Calu3 (cell line): ENCODE results near the gene TMEM91. TPM values are rescaled to one million over a fixed set of nuclear protein-coding genes. Genes with fewer than 3 reads are reported as not detected.

Experiments
- BruUV-seq: library from RNA; stranded (reverse); fragments of 400-500 nt; replicated peaks from 2 replicates; lab custom pipeline; 2021; lab: Mats Ljungman, UMichigan
- CTCF ChIA-PET: fragments of 300-600 bp; sonication (Branson Sonifier 250); formaldehyde crosslinking; loops from one replicate; lab custom pipeline; 2022; ENCODE audit warnings: antibody characterized with exemption; lab: Charles Lee
- DNase-seq: peaks from one replicate; pipeline ENCODE4 v3.0.0; 2022
- H3K27ac Mint-ChIP-seq: one replicate; pipeline ENCODE4 v1.8.0; 2022; ENCODE audit warnings: mixed read lengths; ENCODE audit not compliant: unreplicated experiment
- H3K27me3 Mint-ChIP-seq: one replicate; pipeline ENCODE4 v1.8.0; 2022; ENCODE audit warnings: mixed read lengths; ENCODE audit not compliant: unreplicated experiment
- H3K36me3 Mint-ChIP-seq: one replicate; pipeline ENCODE4 v1.8.0; 2022; ENCODE audit warnings: mild to moderate bottlenecking, moderate library complexity, mixed read lengths; ENCODE audit not compliant: insufficient read depth, unreplicated experiment
- H3K4me1 Mint-ChIP-seq: one replicate; pipeline ENCODE4 v1.8.0; 2022; ENCODE audit warnings: mild to moderate bottlenecking, low read depth, mixed read lengths; ENCODE audit not compliant: unreplicated experiment
- H3K4me3 Mint-ChIP-seq: one replicate; pipeline ENCODE4 v1.8.0; 2022; ENCODE audit warnings: mild to moderate bottlenecking, low read depth, moderate library complexity, mixed read lengths; ENCODE audit not compliant: unreplicated experiment
- H3K9me3 Mint-ChIP-seq: one replicate; pipeline ENCODE4 v1.8.0; 2022; ENCODE audit warnings: low read depth, mixed read lengths; ENCODE audit not compliant: unreplicated experiment
- intact Hi-C: fragments of 100-400 bp; cut with micrococcal nuclease; formaldehyde crosslinking; loops from one replicate; pipeline ENCODE4 v1.10.0; 2022; ENCODE audit not compliant: unreplicated experiment
- total RNA-seq: library from RNA; stranded (reverse); gene quantifications from 2 replicates; pipeline ENCODE4 v1.2.3, GENCODE V29; 2022
- TF ChIP-seq, protein P1 (sequence below): fragments of 200-600 bp; IDR thresholded peaks from one replicate; pipeline ENCODE4 v1.8.0; 2022; ENCODE audit warnings: antibody characterized with exemption; ENCODE audit not compliant: unreplicated experiment

The TMEM91 gene
- total RNA-seq, 1 experiment from 2014 or later = 3.9 TPM

DNA sequence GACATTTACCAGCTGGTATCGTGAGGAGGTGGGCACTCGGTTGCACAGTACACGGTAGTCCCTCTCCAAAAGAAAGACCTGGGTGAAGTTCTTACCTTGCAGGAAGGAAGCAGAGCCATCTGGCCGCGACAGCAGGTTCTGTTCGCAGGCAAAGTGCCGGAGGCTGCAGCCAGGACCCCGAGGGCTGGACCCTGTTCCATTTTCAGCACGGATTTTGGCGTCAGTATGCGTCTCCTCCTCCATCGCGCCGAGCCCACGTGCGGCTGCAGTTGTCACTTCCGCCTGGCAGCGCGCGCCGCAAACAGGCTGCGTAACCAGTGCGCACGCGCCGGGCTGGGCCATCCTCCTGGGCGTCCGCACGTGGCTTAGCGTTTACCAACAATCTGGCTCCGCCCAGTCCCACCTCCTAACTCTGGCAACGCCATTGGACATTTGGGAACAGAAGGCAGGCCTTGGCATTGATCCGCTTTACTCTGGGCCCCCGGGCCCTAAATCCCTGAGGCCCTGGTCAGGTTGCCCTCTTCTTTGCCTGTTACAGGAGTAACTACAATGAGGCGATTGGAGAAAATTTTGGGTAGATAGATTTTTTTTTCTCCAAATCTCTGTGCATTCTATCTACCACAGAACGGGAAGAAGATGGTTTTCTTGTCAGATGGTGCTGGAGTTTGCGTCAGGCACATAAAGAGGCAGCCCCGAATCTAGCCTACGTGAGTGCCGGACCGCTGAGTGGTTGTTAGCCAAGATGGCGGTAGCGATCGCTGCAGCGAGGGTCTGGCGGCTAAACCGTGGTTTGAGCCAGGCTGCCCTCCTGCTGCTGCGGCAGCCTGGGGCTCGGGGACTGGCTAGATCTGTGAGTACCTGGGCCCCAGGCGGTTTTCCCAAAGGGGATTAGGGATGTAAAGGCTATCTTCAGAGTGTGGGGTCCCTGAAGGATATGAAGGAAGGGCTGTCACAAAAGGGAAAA lies 21.0 kb downstream of the TMEM91 start, which contains the start of the genes BCKDHA and EXOSC5:
Gene BCKDHA (plus strand): TSS at position 733 of the 964 bp plus-strand sequence. CDS start 10 bp downstream, at position 743.
Gene EXOSC5 (minus strand): TSS at position 274 of the 964 bp plus-strand sequence. CDS start 31 bp downstream, at position 243.
- peak within 1 kb of the TSS; percentile 99 for H3K4me3 Mint-ChIP-seq
- TSS peak; percentile 87 for BruUV-seq
- CTCF ChIA-PET = no interaction called here
- H3K27ac Mint-ChIP-seq = peak within 1 kb of the TSS; percentile 100
- DNase-seq = peak; percentile 99
- intact Hi-C loops = no loop called here
- H3K27me3 Mint-ChIP-seq = no peaks in the 10 kb centered on the region
- peaks cover 34% of the 10 kb centered on the region for H3K4me1 Mint-ChIP-seq
- TF ChIP-seq, protein P1, sequence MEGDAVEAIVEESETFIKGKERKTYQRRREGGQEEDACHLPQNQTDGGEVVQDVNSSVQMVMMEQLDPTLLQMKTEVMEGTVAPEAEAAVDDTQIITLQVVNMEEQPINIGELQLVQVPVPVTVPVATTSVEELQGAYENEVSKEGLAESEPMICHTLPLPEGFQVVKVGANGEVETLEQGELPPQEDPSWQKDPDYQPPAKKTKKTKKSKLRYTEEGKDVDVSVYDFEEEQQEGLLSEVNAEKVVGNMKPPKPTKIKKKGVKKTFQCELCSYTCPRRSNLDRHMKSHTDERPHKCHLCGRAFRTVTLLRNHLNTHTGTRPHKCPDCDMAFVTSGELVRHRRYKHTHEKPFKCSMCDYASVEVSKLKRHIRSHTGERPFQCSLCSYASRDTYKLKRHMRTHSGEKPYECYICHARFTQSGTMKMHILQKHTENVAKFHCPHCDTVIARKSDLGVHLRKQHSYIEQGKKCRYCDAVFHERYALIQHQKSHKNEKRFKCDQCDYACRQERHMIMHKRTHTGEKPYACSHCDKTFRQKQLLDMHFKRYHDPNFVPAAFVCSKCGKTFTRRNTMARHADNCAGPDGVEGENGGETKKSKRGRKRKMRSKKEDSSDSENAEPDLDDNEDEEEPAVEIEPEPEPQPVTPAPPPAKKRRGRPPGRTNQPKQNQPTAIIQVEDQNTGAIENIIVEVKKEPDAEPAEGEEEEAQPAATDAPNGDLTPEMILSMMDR = no peak
- H3K9me3 Mint-ChIP-seq = no peaks in the 10 kb centered on the region
- peaks cover 23% of the 10 kb centered on the region for H3K36me3 Mint-ChIP-seq

DNA sequence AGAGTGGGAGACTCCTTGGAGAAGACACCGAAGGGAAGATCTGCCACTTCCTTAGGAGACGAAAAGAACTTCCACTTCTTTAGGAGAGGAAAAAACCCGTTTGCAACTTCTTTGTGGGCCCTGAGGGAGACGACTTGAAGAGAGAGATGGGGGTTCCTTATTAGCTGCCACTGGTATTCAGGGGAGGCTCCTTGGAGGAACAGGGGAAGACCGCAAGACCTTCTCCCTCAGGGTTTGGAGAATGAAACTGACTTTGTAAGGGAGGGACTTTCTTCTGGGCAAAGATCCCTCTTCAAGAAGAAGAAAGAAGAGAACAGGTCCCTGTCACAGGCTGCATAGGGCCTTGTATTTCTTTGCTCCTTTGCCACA lies 21.7 kb downstream of the TMEM91 start:
- peaks cover 23% of the 10 kb centered on the region for H3K36me3 Mint-ChIP-seq
- DNase-seq = no peak
- intact Hi-C loops = no loop called here
- no TSS peak for BruUV-seq
- no peaks in the 10 kb centered on the region for H3K27me3 Mint-ChIP-seq
- H3K4me3 Mint-ChIP-seq = peak overlapping the region; percentile 99
- H3K9me3 Mint-ChIP-seq = no peaks in the 10 kb centered on the region
- H3K4me1 Mint-ChIP-seq = peaks cover 34% of the 10 kb centered on the region
- CTCF ChIA-PET = no interaction called here
- TF ChIP-seq, protein P1 = no peak
- H3K27ac Mint-ChIP-seq = peak overlapping the region; percentile 100

DNA sequence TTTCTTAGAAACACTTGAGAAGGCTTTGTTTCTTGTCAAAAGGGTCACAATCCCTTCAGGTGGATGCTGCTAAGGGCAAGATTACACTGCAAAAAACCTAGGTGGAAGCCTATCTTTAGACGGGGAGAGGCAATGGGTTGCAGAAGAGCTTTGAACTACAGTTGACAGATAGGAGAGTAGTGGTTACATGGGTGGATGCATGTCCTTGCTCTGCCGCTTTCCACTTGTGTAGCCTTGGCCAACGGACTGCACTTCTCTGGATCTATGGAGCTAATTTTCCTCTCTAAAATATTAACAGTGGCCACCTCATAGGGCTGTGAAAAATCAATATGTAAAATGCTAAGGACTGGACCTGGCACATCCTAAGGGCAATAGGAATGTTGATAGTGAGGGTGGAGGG lies 22.3 kb downstream of the TMEM91 start:
- Mint-ChIP-seq H3K9me3 (no peaks in the 10 kb centered on the region), H3K4me3 (peak overlapping the region; percentile 99), H3K27ac (no peak overlapping the region), H3K4me1 (peaks cover 34% of the 10 kb centered on the region), H3K27me3 (no peaks in the 10 kb centered on the region), H3K36me3 (peaks cover 23% of the 10 kb centered on the region)
- intact Hi-C loops = no loop called here
- CTCF ChIA-PET = no interaction called here
- no peak for DNase-seq
- TF ChIP-seq, protein P1 = no peak
- BruUV-seq = no TSS peak

DNA sequence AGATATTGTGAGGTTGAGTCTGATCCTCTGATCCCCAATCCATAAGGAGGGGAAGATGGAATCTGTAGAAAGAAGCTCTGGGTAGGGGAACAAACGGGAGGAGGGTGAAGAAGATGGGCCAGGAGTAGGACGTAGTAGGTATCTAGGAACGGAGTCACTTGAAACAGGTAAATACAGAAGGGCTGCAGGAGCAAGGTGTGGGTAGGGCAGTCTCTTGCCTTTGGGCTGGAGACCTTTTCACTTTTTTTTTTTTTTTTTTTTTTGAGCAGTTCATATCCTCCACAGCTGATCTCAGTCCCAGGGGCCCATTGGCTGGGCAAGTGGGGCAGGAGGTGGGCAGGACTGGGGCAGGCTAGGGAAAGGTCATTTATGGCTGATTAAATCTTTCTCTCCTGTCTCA lies 22.8 kb downstream of the TMEM91 start:
- H3K27me3 Mint-ChIP-seq = no peaks in the 10 kb centered on the region
- intact Hi-C loops = no loop called here
- H3K4me1 Mint-ChIP-seq = peaks cover 34% of the 10 kb centered on the region
- CTCF ChIA-PET = interaction anchor here (0.6 kb wide), 1 partner anchor 94 kb away, joined by 4 read pairs; no protein-coding TSS in a partner anchor
- TF ChIP-seq, protein P1 = no peak
- no TSS peak for BruUV-seq
- H3K4me3 Mint-ChIP-seq = peak overlapping the region; percentile 99
- H3K9me3 Mint-ChIP-seq = no peaks in the 10 kb centered on the region
- no peak overlapping the region for H3K27ac Mint-ChIP-seq
- peaks cover 23% of the 10 kb centered on the region for H3K36me3 Mint-ChIP-seq
- DNase-seq = no peak
